OCI-LY3 (cell line): ENCODE results near the gene PUM1.

Experiments used
- H2AFZ ChIP-seq: fragments of 200-600, 300-600 bp; shearing (Covaris generic); 2 replicates; pipeline ENCODE4 v1.6.0; 2014; ENCODE audit warnings: antibody characterized with exemption, low read depth, low read length
- H3K27ac ChIP-seq: fragments of 200-600, 300-600 bp; sonication (generic); 2 replicates; pipeline ENCODE4 v1.5.1; 2014; ENCODE audit warnings: mild to moderate bottlenecking, low read length, moderate library complexity, mixed read lengths
- H3K27me3 ChIP-seq: fragments of 200-600, 300-600 bp; sonication (generic); 2 replicates; pipeline ENCODE4 v1.6.1; 2014; ENCODE audit warnings: low read depth, low read length, mixed read lengths
- H3K36me3 ChIP-seq: fragments of 200-600, 300-600 bp; sonication (generic); replicated peaks from 2 replicates; pipeline ENCODE3; 2014; ENCODE audit warnings: low read depth, low read length, mixed read lengths
- H3K4me1 ChIP-seq: fragments of 300-600, 200-600 bp; sonication (generic); 2 replicates; pipeline ENCODE4 v1.6.1; 2014; ENCODE audit warnings: low read length, mixed read lengths
- H3K4me2 ChIP-seq: fragments of 200-600, 300-600 bp; sonication (generic); 2 replicates; pipeline ENCODE4 v1.6.1; 2014; ENCODE audit warnings: low read length, mixed read lengths
- H3K4me3 ChIP-seq: fragments of 300-600, 200-600 bp; sonication (generic); 2 replicates; pipeline ENCODE4 v1.5.1; 2014; ENCODE audit warnings: antibody characterized with exemption, mild to moderate bottlenecking, low read length, moderate library complexity
- H3K79me2 ChIP-seq: fragments of 300-600, 200-600 bp; shearing (Covaris generic); 2 replicates; pipeline ENCODE4 v1.6.1; 2014; ENCODE audit warnings: mild to moderate bottlenecking, low read length, mixed read lengths
- H3K9ac ChIP-seq: fragments of 300-600, 200-600 bp; shearing (Covaris generic); 2 replicates; pipeline ENCODE4 v1.6.0; 2014; ENCODE audit warnings: mild to moderate bottlenecking, low read length, moderate library complexity
- H3K9me3 ChIP-seq: fragments of 200-600, 300-600 bp; shearing (Covaris generic); 2 replicates; pipeline ENCODE4 v1.6.1; 2014; ENCODE audit warnings: low read length, mixed read lengths; ENCODE audit not compliant: insufficient read depth
- H4K20me1 ChIP-seq: fragments of 200-600, 300-600 bp; sonication (generic); 2 replicates; pipeline ENCODE4 v1.6.1; 2016; ENCODE audit warnings: low read length, mixed read lengths; ENCODE audit not compliant: insufficient read depth
- CTCF ChIP-seq: fragments of 200-600, 300-600 bp; sonication (generic); IDR thresholded peaks from 2 replicates; pipeline ENCODE4 v1.5.1; 2014; ENCODE audit warnings: antibody characterized with exemption, low read length, low read depth
- EZH2phosphoT487 ChIP-seq: fragments of 200-600 bp; shearing (Covaris generic); IDR thresholded peaks from 2 replicates; pipeline ENCODE4 v1.6.1; 2018; ENCODE audit warnings: antibody characterized with exemption, mixed run types, low read depth

The PUM1 gene

DNA sequence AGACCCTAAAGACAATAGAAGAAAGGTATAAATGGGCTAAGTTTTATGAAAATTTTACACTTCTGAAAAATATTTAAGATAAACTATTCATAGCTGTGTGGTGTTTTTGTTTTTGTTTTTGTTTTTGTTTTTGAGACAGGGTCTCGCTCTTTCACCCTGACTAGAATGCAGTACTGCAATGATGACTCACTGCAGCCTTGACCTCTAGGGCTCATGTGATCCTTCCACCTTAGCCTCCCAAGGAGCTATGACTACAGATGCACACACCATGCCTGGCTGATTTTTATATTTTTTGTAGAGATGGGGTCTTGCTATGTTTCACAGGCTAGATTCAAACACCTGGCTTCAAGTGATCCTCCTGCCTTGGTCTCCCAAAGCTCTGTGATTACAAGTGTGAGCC lies 66.6 kb downstream of the PUM1 start:
- Histone ChIP-seq H3K79me2 (peaks cover 88% of the 10 kb centered on the region), H4K20me1 (peaks cover 67% of the 10 kb centered on the region), H3K27me3 (no peaks in the 10 kb centered on the region), H3K27ac (no peak overlapping the region), H2AFZ (no peak overlapping the region), H3K36me3 (peaks cover 32% of the 10 kb centered on the region), H3K4me2 (no peak overlapping the region), H3K9ac (no peak overlapping the region), H3K9me3 (no peaks in the 10 kb centered on the region), H3K4me3 (no peak overlapping the region), H3K4me1 (no peaks in the 10 kb centered on the region; the same call in 1 of the 2 replicates)
- TF ChIP-seq CTCF (no peak), EZH2phosphoT487 (no peak)

DNA sequence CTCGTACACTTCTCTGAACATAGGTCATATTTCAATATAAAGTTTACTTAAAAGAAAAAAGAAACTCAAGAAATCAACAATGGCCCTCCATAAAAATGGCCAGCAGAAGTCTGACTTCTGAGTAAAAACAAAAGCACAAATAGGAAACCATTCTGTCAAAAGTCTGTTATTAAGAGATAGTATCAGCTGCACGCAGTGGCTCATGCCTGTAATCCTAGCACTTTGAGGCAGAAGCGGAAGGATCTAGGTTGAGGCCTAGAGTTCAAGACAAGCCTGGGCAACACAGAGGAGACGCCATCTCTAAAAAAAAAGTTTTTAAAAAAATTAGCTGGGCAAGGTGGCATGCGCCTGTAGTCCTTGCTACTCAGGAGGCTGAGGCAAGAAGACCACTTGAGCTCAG lies 67.3 kb downstream of the PUM1 start:
- Histone ChIP-seq H2AFZ (no peak overlapping the region), H3K36me3 (peaks cover 29% of the 10 kb centered on the region), H3K79me2 (peaks cover 87% of the 10 kb centered on the region), H3K4me3 (no peak overlapping the region), H3K27me3 (no peaks in the 10 kb centered on the region), H3K9ac (no peak overlapping the region), H3K9me3 (no peaks in the 10 kb centered on the region), H4K20me1 (peaks cover 65% of the 10 kb centered on the region), H3K27ac (no peak overlapping the region), H3K4me1 (no peaks in the 10 kb centered on the region; the same call in 1 of the 2 replicates), H3K4me2 (no peak overlapping the region)
- TF ChIP-seq CTCF: no peak
- no peak for TF ChIP-seq EZH2phosphoT487

GRCh38 chr1:30997463-30998057 lies 68.0 kb downstream of the PUM1 start:
- Histone ChIP-seq H3K9ac (no peak overlapping the region), H2AFZ (no peak overlapping the region), H3K79me2 (peaks cover 87% of the 10 kb centered on the region), H3K4me2 (no peak overlapping the region), H3K36me3 (peaks cover 27% of the 10 kb centered on the region), H3K27me3 (no peaks in the 10 kb centered on the region), H3K4me1 (no peaks in the 10 kb centered on the region; the same call in 1 of the 2 replicates), H3K9me3 (no peaks in the 10 kb centered on the region), H4K20me1 (peaks cover 64% of the 10 kb centered on the region), H3K4me3 (no peak overlapping the region), H3K27ac (no peak overlapping the region)
- TF ChIP-seq CTCF (no peak), EZH2phosphoT487 (no peak)

GRCh38 chr1:30995990-30996612 lies 69.4 kb downstream of the PUM1 start:
- Histone ChIP-seq H4K20me1 (peaks cover 74% of the 10 kb centered on the region), H3K9ac (no peak overlapping the region), H3K4me1 (no peaks in the 10 kb centered on the region; the same call in 1 of the 2 replicates), H3K4me2 (no peak overlapping the region), H3K79me2 (peaks cover 90% of the 10 kb centered on the region), H2AFZ (no peak overlapping the region), H3K36me3 (peaks cover 39% of the 10 kb centered on the region), H3K4me3 (no peak overlapping the region), H3K27me3 (no peaks in the 10 kb centered on the region), H3K27ac (no peak overlapping the region), H3K9me3 (no peaks in the 10 kb centered on the region)
- TF ChIP-seq CTCF (no peak), EZH2phosphoT487 (no peak)
